HG02884 (cell line): ENCODE results near the gene METTL6.
"Not testable (repeated sequence)": the region's sequence is repeated elsewhere in the genome, so short reads cannot be mapped to it uniquely, and the experiment has no call there.

Experiments used
- ATAC-seq: cut with Tn5 transposase; IDR thresholded peaks from one replicate; pipeline ENCODE4 v1.9.1; 2021; ENCODE audit warnings: mild to moderate bottlenecking, moderate library complexity; ENCODE audit not compliant: unreplicated experiment

Gene METTL6

GRCh38 chr3:15451216-15452113 lies 24.1 kb upstream of the METTL6 start:
- no peak for ATAC-seq

GRCh38 chr3:15450438-15451215 lies 23.3 kb upstream of the METTL6 start:
- ATAC-seq = no peak

GRCh38 chr3:15449489-15450224 lies 22.3 kb upstream of the METTL6 start:
- no peak for ATAC-seq

GRCh38 chr3:15443826-15444524 lies 16.6 kb upstream of the METTL6 start:
- no peak for ATAC-seq

- ATAC-seq = no peak
These were observed 13.5 kb upstream of the METTL6 start for GRCh38 chr3:15440891-15441290.

- no peak for ATAC-seq
These were observed 12.1 kb upstream of the METTL6 start for GRCh38 chr3:15439476-15439875.

- ATAC-seq = no peak
These were observed 11.6 kb upstream of the METTL6 start for GRCh38 chr3:15438983-15439382.

- ATAC-seq = no peak
These were observed 8.9 kb upstream of the METTL6 start for GRCh38 chr3:15436246-15436645.

GRCh38 chr3:15434756-15435155 lies 7.4 kb upstream of the METTL6 start:
- no peak for ATAC-seq

GRCh38 chr3:15433531-15433930 lies 6.2 kb upstream of the METTL6 start:
- ATAC-seq = no peak

- ATAC-seq = no peak
These were observed 4.0 kb upstream of the METTL6 start for GRCh38 chr3:15431256-15431837.

GRCh38 chr3:15430624-15431023 lies 3.3 kb upstream of the METTL6 start:
- ATAC-seq = no peak

GRCh38 chr3:15429080-15429479 lies 1.7 kb upstream of the METTL6 start:
- no peak for ATAC-seq

GRCh38 chr3:15428539-15428938 lies 1.2 kb upstream of the METTL6 start:
- no peak for ATAC-seq

GRCh38 chr3:15427981-15428380 lies 637 bp upstream of the METTL6 start:
- no peak for ATAC-seq

GRCh38 chr3:15426579-15427118 lies 695 bp downstream of the METTL6 start:
- no peak for ATAC-seq

- ATAC-seq = no peak
These were observed 6.5 kb downstream of the METTL6 start for GRCh38 chr3:15420871-15421270.

GRCh38 chr3:15410966-15411365 lies 16.4 kb downstream of the METTL6 start:
- ATAC-seq = not testable (repeated sequence)

- ATAC-seq = no peak
These were observed 17.6 kb downstream of the METTL6 start for GRCh38 chr3:15409774-15410173.

GRCh38 chr3:15409239-15409638 lies 18.1 kb downstream of the METTL6 start:
- no peak for ATAC-seq
